ENCODE data around the gene CLCNKA.

DNA sequence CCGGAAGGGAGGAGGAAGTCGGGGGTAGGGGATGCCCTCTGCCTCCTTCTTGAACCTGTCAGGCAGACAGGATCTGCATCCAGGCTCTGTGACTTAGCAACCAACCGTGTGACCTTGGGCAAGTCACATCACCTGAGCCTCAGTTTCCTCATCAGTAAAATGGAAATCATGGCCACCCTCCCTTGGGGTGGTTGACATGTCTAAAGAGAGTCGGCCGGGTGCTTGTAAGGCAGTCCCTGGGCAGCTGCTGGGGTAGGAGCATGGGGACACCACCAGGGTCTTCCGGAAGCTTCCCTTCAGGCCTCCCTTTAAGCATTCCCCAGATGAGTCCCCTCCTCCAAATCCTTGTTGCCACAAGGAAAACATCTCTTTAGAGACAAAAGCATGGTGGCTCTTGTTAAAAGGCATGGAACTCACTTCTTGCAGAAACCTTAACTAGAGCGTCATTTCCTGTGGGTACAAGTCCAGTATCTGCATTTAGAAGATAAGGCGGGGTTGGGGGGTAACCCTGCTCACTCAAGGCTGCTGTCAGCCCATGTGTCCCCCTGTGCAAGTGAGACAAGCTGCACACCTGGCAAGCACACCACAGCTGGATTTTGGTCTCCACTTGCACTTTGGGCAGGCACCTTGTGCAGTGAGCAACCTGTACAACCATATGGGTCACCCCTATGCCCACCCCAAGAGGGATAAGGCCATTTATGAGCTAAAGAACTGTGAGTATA, 32.1 kb downstream of the CLCNKA start:
- TF ChIP-seq POLR2A (IDR thresholded peaks at IDR 0.05) (no peak), CTCF (IDR thresholded peaks at IDR 0.05) (no peak)

Measured in adrenal gland (tissue), 5 donors.